ENCODE results near the gene BBS1. TPM values are rescaled to one million over a fixed set of nuclear protein-coding genes. Genes with fewer than 3 reads are reported as not detected.

The BBS1 gene
- total and polyA plus RNA-seq, 2 donors (not counting 3 experiments of a cell fraction or from before 2014, with no cell fraction given): 29.2 to 32.9 TPM

DNA sequence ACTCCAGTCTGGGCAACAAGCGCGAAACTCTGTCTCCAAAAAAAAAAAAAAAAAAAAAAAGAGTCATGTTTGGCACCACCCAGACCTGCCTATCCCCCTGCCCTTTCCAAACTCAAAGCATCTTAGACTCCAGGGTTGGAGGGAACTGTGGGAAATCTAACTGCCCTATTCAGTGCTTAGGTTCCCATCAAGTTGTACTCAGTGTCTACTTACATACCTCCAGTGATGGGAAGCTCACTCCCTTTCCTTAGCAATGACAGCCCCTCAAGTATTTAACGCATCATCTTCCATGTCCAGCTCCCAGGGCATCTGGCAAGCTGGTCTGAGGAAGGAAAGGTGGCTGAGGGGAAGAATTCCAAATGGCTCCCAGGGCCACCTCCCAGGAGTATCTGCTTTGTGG lies 39.3 kb downstream of the BBS1 start:
- Histone ChIP-seq H3K36me3 (ENCODE audit: control insufficient read depth in 2 of 2, extremely low read depth in 1 of 2, insufficient read depth in 2 of 2, low read length in 2 of 2) (no peaks in the 10 kb centered on the region), H2AFZ (ENCODE audit: low read depth, low read length) (no peak overlapping the region), H3K9me1 (replicated peaks; ENCODE audit: control insufficient read depth, extremely low read depth, insufficient read depth, low read length) (no peaks in the 10 kb centered on the region), H3K4me2 (ENCODE audit: insufficient read depth, low read length) (no peak overlapping the region), H3K9ac (replicated peaks; ENCODE audit: extremely low read depth, insufficient read depth, low read length) (no peak overlapping the region), H3K4me3 (replicated peaks in 1 of 3; ENCODE audit: insufficient read depth in 1 of 3, low read depth in 1 of 3, low read length in 3 of 3) (no peak overlapping the region), H3K27ac (ENCODE audit: insufficient read depth, low read depth, low read length) (no peak overlapping the region), H4K20me1 (replicated peaks; ENCODE audit: control insufficient read depth, extremely low read depth, insufficient read depth, low read length) (no peaks in the 10 kb centered on the region), H3K27me3 (ENCODE audit: control insufficient read depth in 2 of 2, insufficient read depth in 2 of 2, low read length in 2 of 2) (no peaks in the 10 kb centered on the region), H3K79me2 (ENCODE audit: control insufficient read depth, insufficient read depth, low read length) (peaks cover 5% of the 10 kb centered on the region), H3K4me1 (ENCODE audit: control insufficient read depth, extremely low read depth, insufficient read depth, low read length) (peaks cover 13% of the 10 kb centered on the region), H3K9me3 (replicated peaks; ENCODE audit: control insufficient read depth, insufficient read depth, low read length) (no peaks in the 10 kb centered on the region)
- BruUV-seq (replicated peaks): no TSS peak
- FAIRE-seq: no peak
- dilution Hi-C loops (cut with MboI; ENCODE audit: extremely low pct_ligation_motif_present, low sequenced_read_pairs) (no loop called here), intact Hi-C loops (cut with micrococcal nuclease) (no loop called here)
- ChIA-PET POLR2A (no interaction called here), CTCF (interaction anchor here (1.5 kb wide), 1 partner anchor 128 kb away, joined by 4 read pairs; the partner anchor contains the start of gene RBM4B)
- no peak for DNase-seq (ENCODE audit: low read depth, low spot score)
- no peak for TF ChIP-seq POLR2A (IDR thresholded peaks at IDR 0.05; ENCODE audit: low read depth, low read length)
- TF ChIP-seq EZH2 (IDR thresholded peaks at IDR 0.05; ENCODE audit: borderline replicate concordance, low read depth, low read length, severe bottlenecking): no peak

DNA sequence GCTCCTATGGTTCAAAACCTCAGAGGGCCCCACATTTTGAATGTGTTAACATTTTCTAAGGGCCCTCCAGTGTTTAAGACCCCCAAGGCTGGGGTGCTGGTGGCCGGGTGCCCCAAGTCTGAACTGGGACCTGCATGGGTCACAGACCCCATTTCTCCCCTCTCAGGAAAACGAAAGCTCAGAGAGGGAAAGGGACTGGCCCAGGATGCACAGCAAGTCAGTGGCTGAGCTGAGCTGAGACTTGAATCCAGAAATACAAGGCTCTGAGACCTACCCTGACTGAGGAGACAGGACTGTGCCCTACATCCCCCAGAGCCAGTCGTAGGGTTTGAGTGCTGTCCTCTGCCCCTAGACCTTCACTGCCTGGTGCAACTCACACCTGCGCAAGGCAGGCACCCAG lies 40.5 kb downstream of the BBS1 start:
- TF ChIP-seq JUN (IDR thresholded peaks at IDR 0.05; ENCODE audit: borderline replicate concordance, insufficient read depth, insufficient read length, low read depth) (no peak), MYC (IDR thresholded peaks at IDR 0.05; ENCODE audit: low read depth, low read length) (no peak), POLR2A (IDR thresholded peaks at IDR 0.05; ENCODE audit: low read depth, low read length) (no peak), GATA2 (IDR thresholded peaks at IDR 0.05; ENCODE audit: insufficient read depth, insufficient read length, low read depth, low read length) (no peak), EZH2 (IDR thresholded peaks at IDR 0.05; ENCODE audit: borderline replicate concordance, low read depth, low read length, severe bottlenecking) (no peak), FOS (IDR thresholded peaks at IDR 0.05; ENCODE audit: borderline replicate concordance, insufficient read depth, low read length) (no peak), POLR2AphosphoS5 (IDR thresholded peaks at IDR 0.05; ENCODE audit: insufficient read depth, low read depth, low read length) (no peak)
- TF ChIP-seq, protein P1, sequence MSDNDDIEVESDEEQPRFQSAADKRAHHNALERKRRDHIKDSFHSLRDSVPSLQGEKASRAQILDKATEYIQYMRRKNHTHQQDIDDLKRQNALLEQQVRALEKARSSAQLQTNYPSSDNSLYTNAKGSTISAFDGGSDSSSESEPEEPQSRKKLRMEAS (IDR thresholded peaks at IDR 0.05; ENCODE audit: insufficient read depth, insufficient read length): no peak
- TF ChIP-seq, protein P2, sequence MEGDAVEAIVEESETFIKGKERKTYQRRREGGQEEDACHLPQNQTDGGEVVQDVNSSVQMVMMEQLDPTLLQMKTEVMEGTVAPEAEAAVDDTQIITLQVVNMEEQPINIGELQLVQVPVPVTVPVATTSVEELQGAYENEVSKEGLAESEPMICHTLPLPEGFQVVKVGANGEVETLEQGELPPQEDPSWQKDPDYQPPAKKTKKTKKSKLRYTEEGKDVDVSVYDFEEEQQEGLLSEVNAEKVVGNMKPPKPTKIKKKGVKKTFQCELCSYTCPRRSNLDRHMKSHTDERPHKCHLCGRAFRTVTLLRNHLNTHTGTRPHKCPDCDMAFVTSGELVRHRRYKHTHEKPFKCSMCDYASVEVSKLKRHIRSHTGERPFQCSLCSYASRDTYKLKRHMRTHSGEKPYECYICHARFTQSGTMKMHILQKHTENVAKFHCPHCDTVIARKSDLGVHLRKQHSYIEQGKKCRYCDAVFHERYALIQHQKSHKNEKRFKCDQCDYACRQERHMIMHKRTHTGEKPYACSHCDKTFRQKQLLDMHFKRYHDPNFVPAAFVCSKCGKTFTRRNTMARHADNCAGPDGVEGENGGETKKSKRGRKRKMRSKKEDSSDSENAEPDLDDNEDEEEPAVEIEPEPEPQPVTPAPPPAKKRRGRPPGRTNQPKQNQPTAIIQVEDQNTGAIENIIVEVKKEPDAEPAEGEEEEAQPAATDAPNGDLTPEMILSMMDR (IDR thresholded peaks at IDR 0.05; ENCODE audit: extremely low read depth in 1 of 2, insufficient read depth in 1 of 2, low read depth in 1 of 2, low read length in 2 of 2): no peak
- intact Hi-C loops (cut with micrococcal nuclease) (no loop called here), dilution Hi-C loops (cut with MboI; ENCODE audit: extremely low pct_ligation_motif_present, low sequenced_read_pairs) (no loop called here)
- no peak overlapping the region for H3K4me2 ChIP-seq (ENCODE audit: insufficient read depth, low read length)
- no TSS peak for BruUV-seq (replicated peaks)
- FAIRE-seq (no peak), DNase-seq (ENCODE audit: low read depth, low spot score) (no peak)
- H3K9me1 ChIP-seq (replicated peaks; ENCODE audit: control insufficient read depth, extremely low read depth, insufficient read depth, low read length): no peaks in the 10 kb centered on the region
- no peaks in the 10 kb centered on the region for H4K20me1 ChIP-seq (replicated peaks; ENCODE audit: control insufficient read depth, extremely low read depth, insufficient read depth, low read length)
- no peak overlapping the region for H3K27ac ChIP-seq (ENCODE audit: insufficient read depth, low read depth, low read length)
- no peak overlapping the region for H3K9ac ChIP-seq (replicated peaks; ENCODE audit: extremely low read depth, insufficient read depth, low read length)
- H3K36me3 ChIP-seq (ENCODE audit: control insufficient read depth in 2 of 2, extremely low read depth in 1 of 2, insufficient read depth in 2 of 2, low read length in 2 of 2): no peaks in the 10 kb centered on the region
- H3K79me2 ChIP-seq (ENCODE audit: control insufficient read depth, insufficient read depth, low read length): no peaks in the 10 kb centered on the region
- no peak overlapping the region for H2AFZ ChIP-seq (ENCODE audit: low read depth, low read length)
- H3K9me3 ChIP-seq (replicated peaks; ENCODE audit: control insufficient read depth, insufficient read depth, low read length): no peaks in the 10 kb centered on the region
- no peaks in the 10 kb centered on the region for H3K27me3 ChIP-seq (ENCODE audit: control insufficient read depth in 2 of 2, insufficient read depth in 2 of 2, low read length in 2 of 2)
- ChIA-PET CTCF (interaction anchor here (0.5 kb wide), 1 partner anchor 18 kb away, joined by 3 read pairs; no protein-coding TSS in a partner anchor), POLR2A (no interaction called here)
- no peak overlapping the region for H3K4me3 ChIP-seq (replicated peaks in 1 of 3; ENCODE audit: insufficient read depth in 1 of 3, low read depth in 1 of 3, low read length in 3 of 3)
- peaks cover 5% of the 10 kb centered on the region for H3K4me1 ChIP-seq (ENCODE audit: control insufficient read depth, extremely low read depth, insufficient read depth, low read length)

Measured in endothelial cell of umbilical vein (primary cell).